Body of pancreas (tissue), 4 donors: ENCODE results near the gene TMEM186.

Experiments
- CTCF ChIP-seq, 7 experiments: fragments of 450-650 bp in 4 of 7; fragments of 200-600 bp in 3 of 7; sonication (generic) in 3 of 7; IDR thresholded peaks; one replicate each; pipeline ENCODE4 v1.5.1; 2016 to 2019; ENCODE audit warnings: antibody characterized with exemption in 7 of 7
- POLR2A ChIP-seq, 3 donors: fragments of 450-650 bp; IDR thresholded peaks; one replicate each; pipeline ENCODE4 v1.6.1; 2016; ENCODE audit warnings: antibody characterized with exemption in 3 of 3, mild to moderate bottlenecking in 2 of 3

GRCh38 chr16:8822403-8822802, 25.0 kb upstream of the TMEM186 start:
- no peak for TF ChIP-seq CTCF (IDR thresholded peaks at IDR 0.05)
- TF ChIP-seq POLR2A (IDR thresholded peaks at IDR 0.05): no peak
